Osteocyte (in vitro differentiated cells): ENCODE measurements around the gene TAC3. TPM values are rescaled to one million over a fixed set of nuclear protein-coding genes. Genes with fewer than 3 reads are reported as not detected.
A peak's percentile ranks its signal among the peaks of the same experiment; 100 is the strongest.

Experiments used
- DNase-seq: peaks from one replicate; pipeline ENCODE4 v3.0.0; 2021; ENCODE audit warnings: mixed read lengths; ENCODE audit not compliant: unreplicated experiment; ENCODE audit errors: extremely low spot score
- H3K27ac Mint-ChIP-seq: one replicate; pipeline ENCODE4 v1.8.0; 2021; ENCODE audit warnings: mild to moderate bottlenecking, mixed read lengths; ENCODE audit not compliant: unreplicated experiment
- H3K27me3 Mint-ChIP-seq: one replicate; pipeline ENCODE4 v1.8.0; 2021; ENCODE audit warnings: mixed read lengths; ENCODE audit not compliant: unreplicated experiment
- H3K36me3 Mint-ChIP-seq: one replicate; pipeline ENCODE4 v1.8.0; 2021; ENCODE audit warnings: mixed read lengths; ENCODE audit not compliant: unreplicated experiment
- H3K4me1 Mint-ChIP-seq: one replicate; pipeline ENCODE4 v1.8.0; 2021; ENCODE audit warnings: mixed read lengths; ENCODE audit not compliant: unreplicated experiment
- H3K4me3 Mint-ChIP-seq: one replicate; pipeline ENCODE4 v1.8.0; 2021; ENCODE audit warnings: mild to moderate bottlenecking, moderate library complexity, mixed read lengths; ENCODE audit not compliant: unreplicated experiment
- H3K9me3 Mint-ChIP-seq: one replicate; pipeline ENCODE4 v1.8.0; 2021; ENCODE audit warnings: mixed read lengths; ENCODE audit not compliant: unreplicated experiment
- CTCF ChIP-seq: fragments of 200-600 bp; sonication (generic); IDR thresholded peaks from 2 replicates; pipeline ENCODE4 v1.5.0; 2021; ENCODE audit warnings: antibody characterized with exemption, mild to moderate bottlenecking, moderate library complexity
- total RNA-seq: library from RNA; stranded (reverse); gene quantifications from 2 replicates; pipeline ENCODE4 v1.2.1, GENCODE V29; 2021

Gene TAC3
- total RNA-seq, 1 donor from 2014 or later, result not detected

- no peak for DNase-seq
- peaks cover 11% of the 10 kb centered on the region for H3K4me1 Mint-ChIP-seq
- no peak overlapping the region for H3K4me3 Mint-ChIP-seq
- H3K9me3 Mint-ChIP-seq, result no peaks in the 10 kb centered on the region
- H3K27me3 Mint-ChIP-seq, result peaks cover 42% of the 10 kb centered on the region
- H3K27ac Mint-ChIP-seq, result no peak overlapping the region
- no peak for TF ChIP-seq CTCF
- H3K36me3 Mint-ChIP-seq, result no peaks in the 10 kb centered on the region
Observed at GRCh38 chr12:57011438-57012424, 4.6 kb downstream of the TAC3 start.

- Mint-ChIP-seq H3K27ac (no peak overlapping the region), H3K36me3 (no peaks in the 10 kb centered on the region), H3K4me1 (peaks cover 14% of the 10 kb centered on the region), H3K27me3 (peaks cover 35% of the 10 kb centered on the region), H3K4me3 (no peak overlapping the region), H3K9me3 (no peaks in the 10 kb centered on the region)
- DNase-seq, result no peak
- TF ChIP-seq CTCF, result no peak
Observed at GRCh38 chr12:57010627-57011247, 5.6 kb downstream of the TAC3 start.

- Mint-ChIP-seq H3K9me3 (no peaks in the 10 kb centered on the region), H3K4me1 (peaks cover 20% of the 10 kb centered on the region), H3K4me3 (no peak overlapping the region), H3K27ac (no peak overlapping the region), H3K36me3 (no peaks in the 10 kb centered on the region), H3K27me3 (peaks cover 29% of the 10 kb centered on the region)
- no peak for TF ChIP-seq CTCF
- DNase-seq, result no peak
Observed at GRCh38 chr12:57009949-57010626, 6.2 kb downstream of the TAC3 start.

- Mint-ChIP-seq H3K27me3 (peaks cover 11% of the 10 kb centered on the region), H3K4me3 (peak overlapping the region; percentile 33), H3K9me3 (no peaks in the 10 kb centered on the region), H3K27ac (no peak overlapping the region), H3K4me1 (peaks cover 22% of the 10 kb centered on the region), H3K36me3 (peaks cover 10% of the 10 kb centered on the region)
- DNase-seq, result no peak
- peak; percentile 70 for TF ChIP-seq CTCF
Observed at GRCh38 chr12:57008178-57008577, 8.2 kb downstream of the TAC3 start.
